GM21576 (cell line): Measurements from ENCODE around the gene GADD45G.
A peak's percentile ranks its signal among the peaks of the same experiment; 100 is the strongest.

Experiments
- ATAC-seq: cut with Tn5 transposase; IDR thresholded peaks from one replicate; pipeline ENCODE4 v1.9.1; 2021; ENCODE audit warnings: mild to moderate bottlenecking, moderate library complexity; ENCODE audit not compliant: unreplicated experiment

Gene GADD45G, protein sequence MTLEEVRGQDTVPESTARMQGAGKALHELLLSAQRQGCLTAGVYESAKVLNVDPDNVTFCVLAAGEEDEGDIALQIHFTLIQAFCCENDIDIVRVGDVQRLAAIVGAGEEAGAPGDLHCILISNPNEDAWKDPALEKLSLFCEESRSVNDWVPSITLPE

DNA sequence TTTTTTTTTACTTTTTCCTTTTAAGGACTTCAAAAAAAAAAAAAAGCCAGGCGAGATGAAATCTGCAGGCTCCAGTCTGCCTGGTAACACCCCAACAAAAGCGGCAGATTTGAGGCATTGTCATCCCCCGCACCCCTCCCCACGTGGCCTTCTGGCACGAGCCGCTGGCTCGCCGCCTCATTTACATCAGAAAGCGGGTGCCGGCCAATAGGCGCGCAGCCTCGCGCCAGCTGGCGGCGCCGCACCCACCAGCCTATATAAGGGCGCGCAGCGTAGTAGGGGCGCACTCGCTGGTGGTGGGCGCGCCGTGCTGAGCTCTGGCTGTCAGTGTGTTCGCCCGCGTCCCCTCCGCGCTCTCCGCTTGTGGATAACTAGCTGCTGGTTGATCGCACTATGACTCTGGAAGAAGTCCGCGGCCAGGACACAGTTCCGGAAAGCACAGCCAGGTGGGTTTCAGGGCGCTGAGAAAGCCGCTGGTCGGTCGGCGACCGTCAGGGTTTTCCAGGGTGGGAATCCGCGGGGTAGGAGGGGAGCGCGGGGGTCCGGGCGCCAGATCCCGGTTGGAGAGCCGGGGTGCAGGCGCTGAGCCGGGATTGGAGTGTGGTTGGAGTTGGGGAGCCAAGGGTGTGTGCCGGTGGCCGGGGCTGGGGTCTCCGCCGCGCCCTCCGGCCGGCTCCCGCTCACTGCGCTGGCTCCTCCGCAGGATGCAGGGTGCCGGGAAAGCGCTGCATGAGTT lies at the start of gene GADD45G:
GADD45G (plus strand) TSS at position 284 of the 736 bp plus-strand sequence; CDS start at position 394, 110 bp downstream.
- peak; percentile 45 for ATAC-seq

DNA sequence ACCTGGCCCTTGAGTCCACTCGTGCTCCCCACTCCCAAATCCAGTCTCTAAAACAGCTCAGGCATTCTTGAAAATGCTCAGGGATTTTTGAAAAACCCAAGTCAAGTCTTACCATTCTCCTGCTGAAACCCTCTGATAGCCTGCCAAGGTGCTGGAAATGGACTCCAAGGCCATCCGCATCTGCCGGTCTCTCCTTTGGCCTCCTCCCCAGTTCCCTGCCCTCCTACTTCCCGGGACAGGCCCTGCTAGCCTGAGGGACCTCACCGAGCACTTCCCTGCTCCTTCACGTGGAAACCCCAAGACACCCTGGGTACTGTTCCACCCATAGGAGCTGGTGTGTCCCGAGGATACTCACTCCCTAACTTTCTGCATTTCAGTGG lies 49.8 kb upstream of the GADD45G start:
- ATAC-seq, result no peak

DNA sequence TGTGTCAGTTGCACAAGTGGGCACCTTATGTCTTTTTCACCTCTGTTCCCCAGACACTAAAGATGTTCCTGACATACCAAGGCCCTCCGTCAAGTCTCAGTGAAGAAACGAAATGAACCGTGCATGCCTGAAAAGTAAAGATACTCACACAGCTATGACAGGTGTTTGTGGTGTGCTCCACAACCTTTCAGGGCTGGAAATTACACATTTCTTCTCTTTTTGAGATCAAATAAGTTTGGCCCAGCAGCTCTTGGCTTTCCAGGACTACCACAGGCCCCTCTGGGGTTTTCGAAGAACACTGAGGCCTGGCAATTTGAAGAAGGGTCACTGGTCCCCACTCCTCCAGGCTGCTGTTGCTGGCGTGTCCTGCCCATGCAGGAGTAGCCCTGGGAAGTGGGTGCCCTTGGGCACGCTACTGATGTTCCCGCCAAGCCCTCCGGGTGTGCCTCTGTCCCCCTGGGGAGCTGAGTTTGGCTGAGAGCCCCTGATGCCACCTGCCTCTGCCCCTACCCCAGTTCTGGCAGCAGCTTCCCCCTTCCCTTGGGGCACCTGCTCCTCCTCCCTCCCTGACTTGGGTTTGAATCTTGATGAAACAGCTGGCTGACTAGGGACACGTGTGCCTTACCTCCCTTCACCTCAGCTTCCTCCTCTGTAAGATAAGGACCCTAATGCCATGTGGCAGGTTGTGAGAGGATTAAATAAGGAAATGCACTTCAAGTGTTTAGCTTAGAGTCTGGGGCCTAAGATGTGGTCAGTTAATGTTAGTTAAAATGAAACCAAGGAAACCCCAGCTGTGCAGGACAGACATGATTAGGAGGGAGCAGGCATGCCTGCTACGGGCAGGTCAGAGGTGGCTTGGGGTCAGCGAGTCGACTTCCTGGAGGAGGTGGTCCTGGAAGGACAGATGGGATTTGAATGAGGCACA lies 49.1 kb upstream of the GADD45G start:
- ATAC-seq, result peak; percentile 63

DNA sequence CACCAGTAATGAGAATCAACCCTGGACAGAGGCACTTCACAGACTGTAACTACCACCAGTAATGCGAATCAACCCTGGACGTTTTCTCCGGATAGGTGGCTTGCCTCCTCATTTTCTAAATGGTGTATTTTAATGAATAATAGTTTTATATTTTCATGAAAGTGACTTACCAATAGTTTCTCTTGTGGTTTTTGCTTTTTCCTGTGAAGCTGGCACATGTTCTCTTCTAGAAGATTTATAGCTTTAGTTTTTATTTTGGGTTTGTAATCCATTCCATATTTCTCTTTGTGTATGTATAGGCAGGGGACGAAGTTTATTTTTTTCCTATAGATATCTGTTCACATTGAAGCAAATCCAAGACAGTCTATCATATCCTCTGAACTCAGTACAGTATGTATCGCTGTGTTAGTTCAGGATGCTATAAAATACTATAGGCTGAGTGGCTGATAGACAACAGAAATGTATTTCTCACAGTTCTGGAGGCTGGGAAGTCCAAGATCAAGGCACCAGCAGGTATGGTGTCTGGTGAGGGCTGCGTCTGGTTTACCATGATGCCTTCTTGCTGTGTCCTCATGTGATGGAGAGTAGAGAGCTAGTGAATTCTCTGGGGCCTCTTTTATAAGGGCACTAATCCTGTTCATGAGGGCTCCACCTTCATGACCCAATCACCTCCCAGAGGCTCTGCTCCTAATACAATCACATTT lies 46.5 kb upstream of the GADD45G start:
- ATAC-seq, result no peak

DNA sequence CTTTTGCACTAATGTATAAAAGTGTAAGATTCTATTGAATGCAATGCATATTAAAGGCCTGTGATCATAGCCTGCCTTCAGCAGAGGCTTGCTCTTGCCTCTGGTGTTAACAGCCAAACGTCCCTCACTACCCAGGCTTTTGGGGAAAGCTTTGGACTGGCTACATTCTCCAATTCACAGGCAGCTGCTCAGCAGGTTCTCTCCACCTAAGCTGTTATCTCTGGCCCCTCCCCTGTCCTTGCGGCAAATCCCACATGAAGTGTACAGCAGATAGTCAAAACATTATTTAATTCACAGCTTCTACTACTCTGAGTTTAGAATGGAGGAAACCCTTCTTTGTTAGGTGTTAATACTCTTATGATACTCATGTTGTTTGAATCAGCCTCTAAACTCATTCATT lies 45.9 kb upstream of the GADD45G start:
- no peak for ATAC-seq

DNA sequence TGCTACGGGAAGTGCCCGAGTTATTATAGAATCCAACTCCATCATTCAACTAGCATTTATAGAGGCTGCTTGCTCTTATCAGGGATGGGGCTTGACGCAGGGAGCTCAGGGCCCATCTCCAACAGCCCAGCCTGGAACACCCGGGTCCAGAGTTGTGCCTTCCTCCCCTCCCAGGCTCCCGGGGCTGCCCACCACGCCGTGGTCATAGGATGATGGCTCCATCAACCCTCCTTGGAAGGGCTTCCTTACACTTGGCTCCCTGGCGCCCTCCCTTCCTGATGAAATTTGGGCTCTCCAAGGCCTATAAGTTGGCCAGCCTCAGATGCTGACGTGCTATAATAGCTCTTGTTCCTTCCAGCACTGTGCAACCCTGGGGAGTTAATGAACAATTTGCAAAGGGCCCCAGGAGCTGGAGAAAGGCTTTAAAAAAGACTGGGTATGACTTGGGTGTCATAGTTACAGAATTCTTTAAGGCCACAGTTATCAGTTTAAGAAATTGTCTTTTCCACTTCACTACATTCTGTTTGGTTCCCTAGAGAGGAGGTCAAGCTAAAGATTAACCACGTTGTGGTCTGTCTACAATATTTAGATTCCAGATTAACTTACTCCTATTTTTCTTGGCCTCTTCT lies 42.5 kb upstream of the GADD45G start:
- no peak for ATAC-seq

DNA sequence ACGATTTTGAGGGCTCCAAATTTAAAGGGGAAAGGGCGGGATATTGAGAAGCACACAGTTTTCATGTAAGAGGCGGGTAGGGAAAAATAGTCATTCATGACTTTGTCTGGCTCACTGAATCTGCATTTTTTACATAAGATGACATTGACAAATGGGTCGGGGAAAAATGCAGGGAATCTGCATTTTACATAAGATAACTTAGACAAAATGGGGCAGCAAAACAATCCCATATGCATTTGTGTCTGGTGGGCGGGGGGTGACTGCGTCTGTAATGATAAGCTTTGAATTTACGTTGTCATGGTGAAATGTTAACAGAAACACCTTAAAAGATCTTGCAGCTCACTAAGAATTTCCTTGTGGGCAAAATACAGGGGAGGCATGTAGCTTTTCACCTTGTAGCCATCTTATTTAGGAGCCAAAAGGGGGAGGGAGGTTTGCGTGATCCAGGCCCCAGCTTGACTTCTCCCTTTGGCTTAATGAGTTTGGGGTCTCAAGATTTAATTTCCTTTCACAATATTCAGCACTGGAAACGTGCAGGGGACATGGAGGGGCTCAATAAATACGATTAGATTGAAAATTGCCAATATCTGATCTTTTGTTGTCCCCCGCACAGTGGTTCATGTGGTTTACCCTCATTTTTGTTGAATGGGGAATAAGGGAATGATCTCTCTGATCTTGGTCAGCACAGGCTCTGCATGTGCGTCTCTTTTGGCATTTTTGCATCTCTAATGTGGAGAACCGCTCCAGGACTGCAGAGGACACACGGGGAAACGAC lies 41.1 kb upstream of the GADD45G start:
- ATAC-seq, result no peak

GRCh38 chr9:89564346-89564878 lies 40.4 kb upstream of the GADD45G start:
- no peak for ATAC-seq

DNA sequence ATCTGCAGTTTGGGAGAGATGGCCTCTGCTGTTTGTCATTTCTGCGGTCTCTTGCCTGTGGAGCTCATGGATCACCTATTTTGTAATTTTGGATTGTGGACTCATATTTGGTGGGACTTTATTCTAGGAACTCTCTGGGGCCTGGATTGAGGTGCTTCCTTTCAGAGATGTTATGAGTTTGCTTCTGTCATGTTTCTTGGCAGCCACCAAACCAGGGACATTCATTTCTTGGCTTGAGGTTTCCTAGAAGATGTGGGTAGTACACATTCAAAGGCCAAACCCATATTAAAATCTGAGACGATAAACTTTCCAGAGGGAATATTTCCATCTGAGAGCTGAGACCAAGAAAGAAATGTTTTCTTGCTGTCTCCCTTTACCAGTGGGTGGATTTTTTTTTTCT lies 37.2 kb upstream of the GADD45G start:
- ATAC-seq, result no peak

DNA sequence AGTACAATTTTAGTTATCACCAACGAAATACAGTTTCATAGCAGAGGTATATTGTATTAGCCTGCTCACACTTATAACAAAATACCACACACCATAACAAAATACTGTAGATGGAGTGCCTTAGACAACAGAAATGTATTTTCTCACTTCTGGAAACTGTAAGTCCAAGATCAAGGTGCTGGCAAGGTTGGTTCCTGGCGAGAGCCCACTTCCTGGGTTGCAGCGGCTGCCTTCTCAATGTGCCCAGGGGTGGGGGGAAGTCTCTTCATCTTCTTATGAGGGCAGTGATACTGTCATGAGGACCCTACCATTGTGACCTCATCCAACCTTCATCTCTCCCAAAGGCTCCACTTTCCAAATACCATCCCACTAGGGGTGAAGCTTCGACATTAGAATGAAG lies 30.5 kb upstream of the GADD45G start:
- no peak for ATAC-seq

DNA sequence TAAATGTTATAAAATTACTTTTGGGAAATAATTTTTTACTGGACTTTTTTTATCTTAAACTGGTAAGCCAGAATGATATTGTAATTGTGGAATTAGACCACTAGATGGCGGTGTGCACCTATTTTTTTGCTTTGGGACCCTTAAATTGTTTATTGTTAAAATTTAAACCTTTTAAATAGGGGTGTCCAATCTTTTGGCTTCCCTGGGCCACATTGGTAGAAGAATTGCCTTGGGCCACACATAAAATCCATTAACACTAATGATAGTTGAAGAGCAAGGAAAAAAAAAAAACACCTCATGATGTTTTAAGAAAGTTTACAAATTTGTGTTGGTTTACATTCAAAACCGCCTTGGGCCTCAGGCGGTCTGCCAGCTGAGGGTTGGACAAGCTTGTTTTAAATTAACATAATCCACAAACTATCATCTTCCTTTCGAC lies 28.4 kb upstream of the GADD45G start:
- ATAC-seq, result no peak

GRCh38 chr9:89577363-89577762 lies 27.4 kb upstream of the GADD45G start:
- ATAC-seq, result no peak

GRCh38 chr9:89579741-89580385 lies 24.9 kb upstream of the GADD45G start:
- ATAC-seq, result no peak

DNA sequence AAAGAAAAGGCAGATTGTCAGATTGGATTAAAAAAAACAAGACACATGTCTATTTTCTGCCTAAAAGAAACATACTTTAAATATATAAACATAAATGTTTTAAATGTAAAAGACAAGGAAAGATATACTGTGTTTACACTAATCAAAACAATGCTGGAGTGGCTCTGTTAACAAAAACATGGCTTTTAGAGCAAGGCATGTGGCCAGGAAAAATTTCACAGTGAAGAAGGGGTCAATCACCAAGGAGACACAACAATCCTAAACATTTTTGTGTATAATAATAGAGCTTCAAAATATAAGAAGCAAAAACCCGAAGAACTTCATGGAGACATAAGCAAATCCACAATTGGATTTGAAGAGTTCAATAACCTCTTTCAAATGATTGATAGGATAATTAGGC lies 18.5 kb upstream of the GADD45G start:
- ATAC-seq, result no peak

DNA sequence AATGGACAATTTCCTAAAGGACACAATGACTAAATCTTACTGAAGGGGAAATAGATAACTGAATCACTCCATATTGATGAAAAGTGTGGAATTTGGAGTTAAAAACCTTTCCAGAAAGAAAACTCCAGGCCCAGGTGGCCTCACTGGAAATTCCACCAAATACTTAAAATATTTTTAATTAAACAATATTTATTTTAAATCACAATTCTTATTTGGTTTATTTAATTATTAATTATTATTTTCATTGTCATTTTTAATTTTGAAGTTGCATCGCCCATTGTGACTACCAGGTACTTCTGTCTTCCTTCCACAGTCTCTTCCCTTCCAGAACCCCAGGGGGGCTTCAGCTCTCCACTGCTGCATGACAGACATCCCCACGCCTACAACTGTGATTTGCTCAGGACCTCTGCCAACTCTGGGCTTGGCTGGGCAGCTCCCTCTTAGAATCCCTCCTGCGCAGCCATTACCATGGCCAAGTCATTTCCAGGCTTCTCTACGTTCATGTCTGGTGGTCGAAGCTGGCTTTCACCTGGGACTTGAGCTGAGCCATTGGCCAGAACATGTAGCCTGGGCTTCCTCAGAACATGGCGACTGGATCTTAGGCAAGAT lies 16.4 kb upstream of the GADD45G start:
- ATAC-seq, result no peak

DNA sequence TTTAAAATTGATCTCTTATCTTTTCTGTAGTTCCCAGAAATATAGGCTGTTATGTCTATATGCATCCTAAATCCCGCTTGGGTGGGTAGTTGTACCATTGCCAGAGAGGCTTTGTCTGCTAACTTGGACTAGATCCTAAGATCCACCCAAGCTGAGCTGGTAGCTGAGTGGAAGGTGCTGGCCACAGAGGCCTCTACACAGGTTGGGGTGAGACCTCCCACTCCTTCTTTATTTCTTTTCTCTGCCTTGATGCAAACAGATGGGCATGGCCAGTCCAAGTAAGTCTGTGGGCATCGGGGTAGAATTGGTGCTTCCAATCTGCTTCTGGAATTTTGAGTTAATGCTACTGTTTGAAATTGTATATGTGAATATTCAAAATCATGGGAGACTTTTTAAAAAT lies 14.4 kb upstream of the GADD45G start:
- ATAC-seq, result no peak

DNA sequence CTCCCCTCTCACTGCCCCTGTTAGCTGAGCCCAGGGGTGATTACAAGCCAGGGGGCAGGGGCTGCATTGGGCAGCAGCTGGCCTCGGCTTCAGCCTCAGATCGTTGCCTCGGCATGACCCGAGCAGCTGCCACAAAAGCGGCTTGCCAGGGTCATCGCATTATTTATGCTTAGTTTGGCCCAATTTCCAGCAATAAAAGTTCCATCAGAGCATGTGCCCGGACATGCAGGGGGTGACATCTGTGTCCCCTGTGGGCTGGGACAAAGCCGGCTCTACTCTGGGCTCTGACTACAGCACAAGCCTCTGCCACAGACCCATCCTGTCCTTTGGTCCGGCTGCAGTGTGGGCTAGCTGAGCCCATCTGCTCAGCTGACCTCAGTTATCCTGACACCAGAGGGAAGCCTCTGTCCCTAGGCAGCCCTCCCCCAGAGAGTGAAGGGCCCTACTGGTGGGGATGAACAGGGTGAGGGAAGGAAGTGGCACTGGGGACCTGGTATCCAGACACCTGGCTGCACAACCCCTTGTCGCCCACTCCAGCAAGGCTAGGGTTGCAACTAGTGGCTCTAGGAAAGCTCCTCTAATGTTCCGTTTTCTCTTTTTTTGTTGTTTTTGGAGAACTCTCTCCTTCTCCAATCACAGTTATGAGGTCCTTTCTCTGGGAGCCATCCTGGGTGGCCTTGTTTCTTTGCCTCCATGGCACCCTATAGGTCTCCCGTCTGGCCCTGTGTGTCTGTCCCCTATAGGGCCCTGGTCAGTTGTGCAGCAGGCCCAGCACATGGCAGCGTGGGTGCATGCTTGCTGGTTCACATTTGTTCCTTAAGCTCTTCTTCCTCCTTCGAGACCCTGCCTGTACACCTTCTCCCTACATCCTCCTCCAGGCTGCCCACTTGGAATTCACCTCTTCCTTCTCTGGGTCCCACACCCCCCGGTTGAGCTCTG lies 13.3 kb upstream of the GADD45G start:
- ATAC-seq, result no peak
